Osteoblast (primary cell): ENCODE measurements around the gene PLEKHG3. TPM values are rescaled to one million over a fixed set of nuclear protein-coding genes. Genes with fewer than 3 reads are reported as not detected.

Source experiments
- DNase-seq: peaks from one replicate; pipeline ENCODE4 v3.0.0; 2011; ENCODE audit warnings: low spot score, mixed read lengths; ENCODE audit not compliant: insufficient read length; ENCODE audit errors: missing footprints
- H2AFZ ChIP-seq: 2 replicates; pipeline ENCODE4 v1.6.0; 2011; ENCODE audit warnings: mild to moderate bottlenecking, low read length
- H3K27ac ChIP-seq: 2 replicates; pipeline ENCODE4 v1.5.1; 2011; ENCODE audit warnings: mild to moderate bottlenecking, low read depth, low read length, moderate library complexity
- H3K27me3 ChIP-seq: 2 replicates; pipeline ENCODE4 v1.6.0; 2012; ENCODE audit warnings: mild to moderate bottlenecking, control low read depth, inconsistent platforms, low read length, moderate library complexity; ENCODE audit not compliant: insufficient read depth
- H3K36me3 ChIP-seq: 2 replicates; pipeline ENCODE4 v1.5.1; 2011; ENCODE audit warnings: mild to moderate bottlenecking, low read length, control low read depth, moderate library complexity; ENCODE audit not compliant: insufficient read depth
- H3K4me1 ChIP-seq: 2 replicates; pipeline ENCODE4 v1.5.1; 2011; ENCODE audit warnings: mild to moderate bottlenecking, low read length, control low read depth, moderate library complexity; ENCODE audit not compliant: insufficient read depth
- H3K4me2 ChIP-seq: 2 replicates; pipeline ENCODE4 v1.6.0; 2011; ENCODE audit warnings: mild to moderate bottlenecking, low read length; ENCODE audit not compliant: insufficient read depth
- H3K4me3 ChIP-seq: fragments of 200-600 bp; sonication (generic); 3 replicates; pipeline ENCODE4 v1.5.1; 2012; ENCODE audit warnings: mild to moderate bottlenecking, low read length, inconsistent platforms; ENCODE audit not compliant: insufficient read depth
- H3K79me2 ChIP-seq: 2 replicates; pipeline ENCODE4 v1.6.0; 2012; ENCODE audit warnings: mild to moderate bottlenecking, low read length, control low read depth, inconsistent platforms; ENCODE audit not compliant: insufficient read depth
- H3K9me3 ChIP-seq: 2 replicates; pipeline ENCODE4 v1.5.1; 2011; ENCODE audit warnings: low read depth, low read length, control low read depth
- H4K20me1 ChIP-seq: 2 replicates; pipeline ENCODE4 v1.6.0; 2012; ENCODE audit warnings: mild to moderate bottlenecking, low read length, control low read depth; ENCODE audit not compliant: insufficient read depth
- total RNA-seq: library from RNA; depleted of rRNA; stranded (reverse); fragments of >200 nt; gene quantifications from 2 replicates; pipeline ENCODE4 v1.2.3, GENCODE V29; 2012
- TF ChIP-seq, protein P1 (sequence below): IDR thresholded peaks from 2 replicates; pipeline ENCODE4 v1.5.1; 2011; ENCODE audit warnings: mild to moderate bottlenecking, low read depth, low read length, moderate library complexity; ENCODE audit errors: extremely low read depth

The PLEKHG3 gene
- total RNA-seq, 1 donor = 5.4 TPM

DNA sequence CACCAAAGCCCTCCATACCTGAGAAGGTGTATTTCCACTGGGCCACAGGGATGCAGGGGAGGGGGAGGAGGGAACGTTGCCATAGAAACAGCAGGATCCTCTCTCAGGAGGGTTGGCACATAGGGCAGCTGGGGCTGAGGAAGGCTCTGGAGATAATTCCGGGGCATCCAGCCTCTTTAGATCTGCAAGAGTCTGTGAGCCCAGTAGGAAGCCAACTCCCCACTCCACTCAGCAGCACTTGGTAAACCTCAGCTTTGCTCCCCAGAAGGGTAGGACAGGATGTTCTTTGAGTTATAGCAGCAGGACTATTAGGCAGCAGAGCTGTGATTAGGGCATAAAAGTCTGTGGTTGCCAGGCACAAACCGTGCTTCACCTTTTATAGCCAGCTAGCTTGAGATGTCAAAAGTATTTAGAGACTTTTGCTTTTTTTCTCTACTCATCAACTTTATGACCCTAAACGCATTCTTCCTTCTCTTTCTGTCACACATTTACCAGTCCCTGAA, 7.8 kb upstream of the PLEKHG3 start:
- Histone ChIP-seq H3K4me3 (no peak overlapping the region), H2AFZ (no peak overlapping the region), H4K20me1 (no peaks in the 10 kb centered on the region), H3K79me2 (no peaks in the 10 kb centered on the region), H3K27me3 (peaks cover 50% of the 10 kb centered on the region), H3K36me3 (no peaks in the 10 kb centered on the region), H3K4me2 (no peak overlapping the region), H3K27ac (no peak overlapping the region), H3K4me1 (no peaks in the 10 kb centered on the region), H3K9me3 (no peaks in the 10 kb centered on the region)
- TF ChIP-seq, protein P1, sequence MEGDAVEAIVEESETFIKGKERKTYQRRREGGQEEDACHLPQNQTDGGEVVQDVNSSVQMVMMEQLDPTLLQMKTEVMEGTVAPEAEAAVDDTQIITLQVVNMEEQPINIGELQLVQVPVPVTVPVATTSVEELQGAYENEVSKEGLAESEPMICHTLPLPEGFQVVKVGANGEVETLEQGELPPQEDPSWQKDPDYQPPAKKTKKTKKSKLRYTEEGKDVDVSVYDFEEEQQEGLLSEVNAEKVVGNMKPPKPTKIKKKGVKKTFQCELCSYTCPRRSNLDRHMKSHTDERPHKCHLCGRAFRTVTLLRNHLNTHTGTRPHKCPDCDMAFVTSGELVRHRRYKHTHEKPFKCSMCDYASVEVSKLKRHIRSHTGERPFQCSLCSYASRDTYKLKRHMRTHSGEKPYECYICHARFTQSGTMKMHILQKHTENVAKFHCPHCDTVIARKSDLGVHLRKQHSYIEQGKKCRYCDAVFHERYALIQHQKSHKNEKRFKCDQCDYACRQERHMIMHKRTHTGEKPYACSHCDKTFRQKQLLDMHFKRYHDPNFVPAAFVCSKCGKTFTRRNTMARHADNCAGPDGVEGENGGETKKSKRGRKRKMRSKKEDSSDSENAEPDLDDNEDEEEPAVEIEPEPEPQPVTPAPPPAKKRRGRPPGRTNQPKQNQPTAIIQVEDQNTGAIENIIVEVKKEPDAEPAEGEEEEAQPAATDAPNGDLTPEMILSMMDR = no peak
- DNase-seq = no peak

DNA sequence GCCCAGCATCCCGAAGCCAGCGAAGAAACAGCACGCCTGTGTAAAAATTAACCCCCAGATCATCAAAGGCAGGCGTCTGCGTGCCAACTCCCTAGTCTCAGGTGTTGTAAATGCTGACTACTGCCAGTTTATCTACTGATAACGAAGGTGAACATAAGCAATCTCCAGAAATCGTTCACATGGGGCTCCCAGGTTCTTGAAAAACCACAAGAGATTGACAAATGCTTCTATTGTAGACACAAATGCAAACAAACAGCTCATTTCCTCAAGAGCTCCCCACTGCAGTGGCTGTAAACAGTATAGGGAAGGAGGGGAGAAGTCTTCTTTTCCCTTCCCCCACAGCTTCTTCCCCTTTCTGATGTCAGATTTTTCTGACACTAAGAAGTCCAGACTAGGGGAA, 5.3 kb upstream of the PLEKHG3 start:
- H3K9me3 ChIP-seq = no peaks in the 10 kb centered on the region
- no peak overlapping the region for H2AFZ ChIP-seq
- DNase-seq = no peak
- H3K36me3 ChIP-seq = no peaks in the 10 kb centered on the region
- H4K20me1 ChIP-seq = no peaks in the 10 kb centered on the region
- H3K4me1 ChIP-seq = peaks cover 2% of the 10 kb centered on the region
- peaks cover 63% of the 10 kb centered on the region for H3K27me3 ChIP-seq
- no peak overlapping the region for H3K4me3 ChIP-seq
- H3K79me2 ChIP-seq = no peaks in the 10 kb centered on the region
- TF ChIP-seq, protein P1 = no peak
- H3K27ac ChIP-seq = no peak overlapping the region
- H3K4me2 ChIP-seq = no peak overlapping the region

DNA sequence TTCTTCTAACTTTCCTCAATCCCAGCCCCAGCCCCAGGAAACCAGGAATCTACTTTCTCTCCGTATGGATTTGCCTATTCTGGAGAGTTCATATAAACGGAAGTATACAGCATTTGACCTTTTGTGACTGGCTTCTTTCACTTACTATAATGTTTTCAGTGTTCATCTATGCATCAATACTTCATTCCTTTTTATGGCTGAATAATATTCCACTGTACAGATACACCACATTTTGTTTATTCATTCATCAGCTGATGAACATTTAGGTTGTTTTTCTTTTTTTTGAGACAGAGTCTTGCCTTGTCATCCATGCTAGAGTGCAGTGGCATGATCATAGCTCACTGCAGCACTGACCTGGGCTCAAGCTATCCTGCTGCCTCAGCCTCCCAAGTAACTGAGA, 3.9 kb upstream of the PLEKHG3 start:
- no peaks in the 10 kb centered on the region for H3K79me2 ChIP-seq
- no peak overlapping the region for H3K4me2 ChIP-seq
- no peak for DNase-seq
- H3K27me3 ChIP-seq = peaks cover 51% of the 10 kb centered on the region
- H3K4me1 ChIP-seq = peaks cover 4% of the 10 kb centered on the region
- TF ChIP-seq, protein P1 = no peak
- H4K20me1 ChIP-seq = no peaks in the 10 kb centered on the region
- no peak overlapping the region for H3K4me3 ChIP-seq
- no peak overlapping the region for H2AFZ ChIP-seq
- H3K27ac ChIP-seq = no peak overlapping the region
- H3K36me3 ChIP-seq = no peaks in the 10 kb centered on the region
- no peaks in the 10 kb centered on the region for H3K9me3 ChIP-seq

DNA sequence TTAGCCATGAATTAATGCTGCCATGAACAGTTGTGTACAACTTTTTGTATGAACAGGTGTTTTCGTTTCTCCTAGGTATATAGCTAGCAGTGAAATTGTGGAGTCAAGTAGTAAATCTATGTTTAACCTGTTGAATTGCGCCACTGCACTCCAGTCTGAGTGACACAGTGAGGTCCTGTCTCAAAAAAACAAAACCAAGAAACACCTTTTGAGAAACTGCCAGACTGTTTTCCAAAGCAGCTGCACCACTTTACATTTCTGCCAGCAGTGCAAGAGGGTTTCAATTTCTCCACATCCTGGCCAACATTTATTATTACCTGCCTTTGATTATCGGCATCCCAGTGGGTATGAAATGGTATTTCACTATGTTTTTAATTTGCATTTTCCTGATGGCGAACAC, 3.3 kb upstream of the PLEKHG3 start:
- Histone ChIP-seq H2AFZ (no peak overlapping the region), H3K4me2 (no peak overlapping the region), H4K20me1 (no peaks in the 10 kb centered on the region), H3K79me2 (no peaks in the 10 kb centered on the region), H3K9me3 (no peaks in the 10 kb centered on the region), H3K27me3 (peaks cover 45% of the 10 kb centered on the region), H3K4me3 (no peak overlapping the region), H3K4me1 (peaks cover 7% of the 10 kb centered on the region), H3K36me3 (no peaks in the 10 kb centered on the region), H3K27ac (no peak overlapping the region)
- DNase-seq = no peak
- TF ChIP-seq, protein P1 = no peak
